Measurements from ENCODE around the gene ABCF2.

ABCF2 gene

DNA sequence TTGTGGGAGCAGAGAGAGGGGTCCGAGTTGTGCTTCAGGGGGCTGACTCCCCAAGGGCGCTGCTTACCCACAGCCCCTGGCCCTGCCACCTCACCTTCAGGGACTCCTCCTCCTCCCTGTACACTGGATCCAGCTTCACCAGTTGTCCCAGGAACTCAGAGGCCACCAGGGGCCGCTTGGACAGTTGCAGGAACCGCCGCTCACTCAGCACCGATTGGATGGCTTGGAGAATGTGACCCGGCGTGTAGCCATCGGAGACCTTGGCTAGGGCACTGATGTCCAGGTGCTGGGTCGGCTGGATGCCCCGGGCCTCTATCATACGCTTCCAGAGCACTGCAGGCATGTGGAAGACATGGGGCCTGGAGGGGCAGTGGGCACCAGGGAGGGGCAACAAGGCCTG is 35.5 kb downstream of the ABCF2 start:
- DNase-seq = no peak

DNA sequence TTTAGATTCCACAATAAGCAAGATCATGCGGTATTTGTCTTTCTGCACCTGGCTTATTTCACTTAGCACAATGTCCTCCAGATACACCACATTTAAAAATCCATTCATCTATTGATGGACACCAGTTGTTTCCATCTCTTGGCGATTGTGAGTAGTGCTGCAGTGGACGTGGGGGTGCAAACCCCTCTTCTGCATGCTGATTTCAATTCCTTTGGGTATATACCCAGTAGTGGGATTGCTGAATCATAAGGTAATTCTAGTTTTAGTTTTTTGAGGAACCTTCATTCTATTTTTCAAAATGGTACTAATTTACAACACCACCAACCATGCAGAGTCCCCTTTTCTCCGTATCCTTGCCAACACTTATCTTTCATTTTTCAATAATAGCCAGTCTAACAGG is 38.0 kb downstream of the ABCF2 start:
- DNase-seq = no peak

DNA sequence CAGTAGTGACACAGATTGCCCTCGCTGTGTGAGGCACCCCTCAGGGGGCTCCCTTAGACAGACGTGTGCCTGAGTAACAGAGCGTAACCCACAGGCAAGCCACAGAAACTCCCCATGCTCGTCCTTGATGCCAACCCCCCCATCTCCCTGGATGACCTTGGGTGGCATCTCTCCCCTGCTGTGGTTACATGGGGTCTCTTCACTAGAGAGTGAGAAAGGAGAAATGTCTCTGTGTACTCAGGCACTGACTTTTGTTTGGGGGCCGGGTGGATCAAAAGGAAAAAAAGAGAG is 38.8 kb downstream of the ABCF2 start:
- DNase-seq = no peak

DNA sequence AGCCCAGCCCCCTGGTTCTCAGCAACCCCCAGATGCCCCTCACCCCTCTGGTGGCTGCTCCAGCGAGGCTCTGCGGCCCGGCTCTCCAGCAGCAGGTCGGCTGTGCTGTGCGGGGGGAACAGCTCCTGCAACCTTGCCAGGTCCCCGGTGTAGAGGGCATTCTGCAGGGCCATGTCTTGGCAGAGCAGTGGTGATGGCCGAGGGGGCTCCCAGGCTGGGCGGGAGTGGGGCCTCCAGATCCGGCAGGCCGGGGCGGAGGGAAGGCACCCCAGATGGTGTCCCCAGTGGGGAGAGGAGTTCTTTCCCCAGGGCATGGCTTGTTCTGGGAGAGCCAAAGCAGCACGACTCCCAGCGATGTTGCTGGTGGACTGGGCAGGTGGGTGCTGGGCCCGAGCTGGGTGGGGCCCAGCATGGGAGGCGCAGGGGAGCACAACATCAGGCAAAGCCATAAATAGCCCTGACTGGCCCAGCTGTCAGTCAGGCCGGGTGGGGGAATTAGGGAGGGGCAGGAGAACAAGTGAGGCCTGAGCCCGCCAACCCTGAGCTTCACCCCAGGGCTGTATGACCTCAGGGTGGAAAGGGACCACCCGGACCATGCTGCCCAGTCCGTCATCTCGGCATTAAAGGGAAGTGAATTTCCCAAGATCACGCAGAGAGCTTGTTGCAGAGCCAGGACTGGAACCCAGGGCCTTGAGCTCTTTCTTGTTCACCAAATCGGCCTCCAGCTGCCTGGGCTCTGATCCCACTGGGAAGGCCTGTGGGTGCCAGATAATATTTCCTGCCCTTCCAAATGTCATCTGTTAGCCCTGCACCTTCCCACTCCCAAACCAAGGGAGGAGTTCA is 39.4 kb downstream of the ABCF2 start:
- DNase-seq = no peak

DNA sequence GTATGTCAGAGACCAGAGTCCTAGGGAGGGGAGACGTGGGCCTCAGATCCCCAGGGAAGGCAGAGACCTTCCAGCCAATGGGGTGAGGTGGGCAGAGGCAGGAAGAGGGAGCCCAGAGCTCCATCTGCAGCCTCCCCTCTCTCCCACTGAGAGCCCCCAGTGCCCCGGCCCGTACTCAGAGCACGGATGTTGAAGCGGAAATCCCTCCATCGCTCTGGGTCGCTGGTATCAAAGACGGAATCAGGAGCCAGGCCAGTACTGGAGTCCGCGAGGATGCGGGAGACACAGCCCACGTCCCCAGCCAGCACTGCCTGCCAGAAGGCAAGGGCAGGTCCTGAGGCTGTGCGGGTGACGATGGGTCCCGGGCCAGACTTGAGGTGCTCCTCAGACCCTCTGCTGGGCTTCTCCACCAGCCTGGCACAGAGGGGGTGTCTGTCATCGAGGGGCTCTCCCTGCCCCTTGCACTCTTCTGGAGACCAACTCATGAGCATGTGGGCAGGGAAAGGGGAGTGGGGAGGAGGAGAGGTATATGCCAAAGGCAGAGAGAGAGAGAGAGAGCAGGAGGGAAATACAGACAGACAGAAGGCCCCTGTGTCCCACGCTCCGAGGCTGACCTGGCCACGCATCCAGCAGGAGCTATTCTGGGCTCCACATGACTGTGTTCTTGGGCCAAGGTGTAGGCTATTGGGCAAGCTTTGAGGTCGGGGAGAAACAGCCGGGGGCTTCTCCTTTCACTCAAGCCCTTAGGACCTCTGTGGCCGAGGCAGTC is 40.2 kb downstream of the ABCF2 start, which contains the start of gene ASB10:
Gene ASB10 (minus strand): TSS at position 611 of the 769 bp plus-strand sequence. CDS start 120 bp downstream, at position 491.
- no peak for DNase-seq

DNA sequence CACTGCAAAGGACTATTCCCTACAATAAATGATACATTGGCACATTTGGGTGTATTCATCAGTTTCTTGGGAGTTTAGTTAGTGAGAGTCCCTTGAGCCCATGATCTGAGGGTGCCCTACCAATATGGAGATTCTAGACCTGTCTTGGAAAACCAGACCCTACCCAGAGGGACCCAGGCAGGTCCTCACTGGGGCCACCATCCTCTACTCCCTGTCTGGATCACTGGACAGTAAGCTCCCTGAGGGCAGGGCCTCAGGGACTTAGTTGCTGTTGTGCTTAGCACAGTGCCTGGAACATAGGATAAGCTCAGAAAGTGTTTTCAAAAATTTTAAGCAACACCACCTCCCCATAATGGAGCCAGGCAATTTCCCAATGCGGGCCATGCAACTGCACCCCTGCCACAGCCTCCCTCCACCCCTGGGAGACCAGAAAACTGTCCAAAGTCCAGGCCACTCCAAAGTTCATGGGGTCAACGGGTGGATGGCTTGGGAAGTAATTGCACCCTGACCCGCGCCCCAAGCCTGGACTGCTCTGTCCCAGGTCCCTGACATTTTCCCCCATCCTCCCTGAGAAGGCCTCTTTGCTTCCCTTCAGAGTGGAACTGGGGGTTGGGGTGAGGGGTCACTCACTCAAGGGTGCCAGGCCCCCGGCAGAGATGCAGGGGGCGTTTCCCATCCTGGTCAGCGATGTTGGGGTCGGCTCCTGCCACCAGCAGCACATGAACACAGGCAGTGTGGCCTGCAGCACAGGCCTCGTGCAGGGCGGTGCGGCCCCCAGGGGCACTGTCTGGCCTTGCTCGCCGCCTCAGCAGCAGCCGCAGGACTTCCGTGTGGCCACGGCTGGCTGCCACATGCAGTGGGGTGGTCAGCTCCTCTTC is 41.0 kb downstream of the ABCF2 start:
- DNase-seq = no peak

DNA sequence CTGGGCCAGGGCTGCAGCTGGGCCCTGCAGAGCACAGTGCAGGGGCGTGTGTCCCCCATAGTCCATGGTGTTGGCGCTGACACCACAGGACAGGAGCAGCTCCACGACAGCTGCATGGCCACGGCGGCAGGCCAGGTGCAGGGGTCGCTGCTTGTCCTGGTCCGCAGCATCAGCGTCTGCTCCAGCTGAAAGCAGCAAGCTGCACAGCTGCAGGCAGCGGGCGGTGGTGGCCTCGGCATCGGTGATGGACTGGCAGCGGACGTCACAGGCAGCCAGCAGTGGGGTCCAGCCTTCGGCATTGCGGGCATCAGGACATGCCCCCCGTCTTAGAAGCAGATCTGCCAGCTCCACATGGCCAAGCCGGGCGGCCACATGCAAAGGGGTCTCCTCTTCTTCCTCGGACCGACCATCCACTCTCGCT is 46.0 kb downstream of the ABCF2 start:
- no peak for DNase-seq

DNA sequence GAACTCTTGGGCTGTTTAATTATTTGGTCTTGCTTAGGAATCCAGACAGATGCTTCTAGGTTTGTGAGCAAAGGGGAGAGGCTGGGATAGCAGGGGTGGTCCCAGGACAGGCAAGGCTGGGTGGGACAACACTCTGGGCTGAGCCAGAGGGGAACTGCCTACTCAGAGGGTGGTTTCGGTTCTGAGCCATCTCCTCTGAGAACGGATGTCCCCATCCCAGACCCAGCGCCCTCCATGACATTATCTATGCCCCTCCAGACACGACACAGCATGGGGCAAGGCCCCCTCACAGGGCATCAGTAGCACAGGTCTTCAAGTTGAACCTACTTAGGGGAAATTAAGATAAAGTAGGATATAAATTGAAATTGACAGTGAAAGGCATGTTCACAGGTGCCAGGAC is 47.1 kb downstream of the ABCF2 start:
- no peak for DNase-seq

DNA sequence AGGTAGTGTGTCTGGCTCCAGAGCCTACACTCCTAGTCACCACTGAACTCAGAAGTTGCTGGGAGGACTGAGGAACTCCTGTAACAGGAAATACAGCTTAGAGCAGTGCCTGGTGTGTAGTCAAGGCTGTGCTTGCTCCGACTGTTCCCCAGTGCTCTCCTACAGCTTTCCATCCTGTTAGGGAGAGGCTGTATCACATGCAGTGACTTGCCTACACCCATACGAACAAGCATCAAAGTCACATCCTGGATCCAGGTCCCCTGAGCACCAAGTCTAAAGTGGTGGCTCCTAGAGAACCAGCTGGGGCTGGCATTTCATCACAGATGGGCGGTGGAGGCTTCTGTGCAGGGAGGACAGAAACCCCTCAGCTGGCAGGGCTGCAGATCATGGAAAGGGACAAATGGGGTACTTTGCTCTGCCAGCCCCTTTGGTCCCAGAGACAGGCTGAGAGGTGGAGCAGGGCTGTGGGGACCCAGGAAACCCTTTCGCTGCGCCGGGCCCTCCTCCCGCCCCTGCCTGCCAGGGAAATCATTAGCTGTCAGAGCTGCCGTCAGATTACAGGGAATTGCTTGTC is 47.6 kb downstream of the ABCF2 start:
- DNase-seq = no peak

DNA sequence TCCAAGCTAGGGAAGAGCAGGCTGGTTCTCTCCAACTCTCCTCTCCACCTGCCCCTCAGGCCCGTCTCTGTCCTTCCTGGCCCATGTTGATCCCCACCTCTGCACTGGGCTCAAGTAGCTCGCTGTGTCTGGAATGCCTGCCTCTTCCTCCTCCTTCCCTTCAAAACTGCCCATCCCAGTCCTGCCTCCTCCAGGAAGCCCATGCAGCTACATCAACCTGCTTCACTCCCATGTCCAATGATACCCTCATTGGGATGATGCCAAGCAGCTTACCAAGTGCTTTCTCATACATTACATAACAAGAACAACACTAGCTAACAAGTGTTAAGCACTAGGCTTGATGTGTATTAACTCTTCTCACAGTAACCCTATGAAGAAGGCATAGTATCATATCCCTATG is 48.2 kb downstream of the ABCF2 start:
- DNase-seq = no peak

DNA sequence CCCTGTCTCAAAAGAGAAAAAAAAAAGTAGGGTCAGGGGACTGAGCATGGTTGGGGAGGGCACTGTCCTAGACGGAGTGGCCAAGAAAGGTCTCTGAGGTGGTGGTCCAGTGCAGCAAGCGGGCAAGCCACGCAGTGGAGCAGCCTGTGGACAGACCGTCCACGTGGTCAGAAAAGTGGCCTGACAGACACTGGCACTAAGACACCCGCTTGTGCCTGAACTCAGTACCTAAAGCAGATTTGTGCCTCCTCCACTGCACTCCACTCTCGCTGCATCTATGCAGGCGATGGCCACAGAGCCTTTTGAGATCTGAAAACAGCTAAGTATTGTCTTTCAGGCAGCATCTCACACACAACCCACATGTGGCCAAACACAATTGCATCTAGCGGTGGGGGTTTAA is 48.8 kb downstream of the ABCF2 start:
- no peak for DNase-seq

DNA sequence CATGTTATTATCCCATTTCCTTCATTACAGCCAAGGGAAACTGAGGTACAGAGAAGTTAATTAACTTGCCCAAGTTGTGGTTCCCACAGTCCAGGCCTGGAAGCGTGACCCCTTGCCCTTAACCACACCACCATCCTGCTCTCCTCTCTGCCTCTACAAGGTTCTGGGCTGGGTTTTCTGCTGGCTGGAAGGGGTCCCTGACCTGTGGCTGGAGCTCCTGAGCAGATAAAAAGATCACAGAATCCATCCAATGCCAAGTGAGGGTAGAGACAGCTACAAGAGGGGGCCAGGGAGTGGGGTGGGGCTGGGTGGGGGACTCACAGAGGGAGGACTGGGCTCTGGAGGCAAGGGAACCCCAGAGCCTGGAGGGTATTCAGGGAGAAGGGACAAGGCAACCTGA is 49.7 kb downstream of the ABCF2 start:
- DNase-seq = no peak

DNA sequence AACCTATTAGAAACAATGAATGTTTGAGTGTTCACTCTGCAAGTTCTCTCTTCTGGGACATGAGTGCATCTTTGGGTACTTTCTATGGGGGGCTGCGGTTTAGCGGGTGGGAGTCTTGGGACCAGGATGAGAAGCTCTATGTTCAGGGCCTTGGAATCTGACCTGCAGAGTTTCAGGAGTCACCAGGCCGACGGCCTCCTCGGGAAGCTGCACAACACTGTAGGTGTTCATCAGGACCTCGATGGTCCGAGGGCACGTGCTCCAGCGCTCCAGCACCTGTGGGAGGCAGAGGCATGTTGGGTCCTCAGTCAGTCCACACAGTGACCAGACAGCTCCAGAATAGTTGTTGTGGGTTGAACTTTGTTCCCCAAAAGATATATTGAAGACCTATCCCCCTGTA is 50.6 kb downstream of the ABCF2 start:
- no peak for DNase-seq

DNA sequence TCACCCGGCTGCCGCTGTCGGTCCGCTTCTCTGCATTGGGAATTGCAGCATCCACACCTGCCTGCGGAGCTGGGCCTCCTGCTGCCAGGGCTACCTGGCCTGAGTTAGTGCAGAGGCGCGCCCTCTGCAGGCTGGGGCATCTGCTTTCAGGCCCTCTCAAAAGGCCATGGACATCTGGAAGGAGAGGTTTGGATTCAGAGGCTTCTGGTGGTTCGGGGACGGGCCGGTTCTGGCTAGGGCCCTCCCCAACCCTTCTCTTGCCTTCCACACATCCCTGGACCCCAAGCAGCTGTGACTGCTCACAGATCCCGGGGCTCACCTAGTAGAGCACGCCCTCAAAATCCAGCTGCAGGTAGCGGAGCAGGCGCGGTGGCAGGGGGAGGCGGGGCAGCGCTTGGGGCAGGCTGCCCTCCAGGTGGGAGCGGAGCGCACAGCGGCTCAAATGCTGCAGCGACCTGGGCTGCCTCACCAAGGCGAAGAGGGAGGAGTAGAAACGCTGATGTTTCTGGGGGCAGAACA is 51.2 kb downstream of the ABCF2 start:
- no peak for DNase-seq

DNA sequence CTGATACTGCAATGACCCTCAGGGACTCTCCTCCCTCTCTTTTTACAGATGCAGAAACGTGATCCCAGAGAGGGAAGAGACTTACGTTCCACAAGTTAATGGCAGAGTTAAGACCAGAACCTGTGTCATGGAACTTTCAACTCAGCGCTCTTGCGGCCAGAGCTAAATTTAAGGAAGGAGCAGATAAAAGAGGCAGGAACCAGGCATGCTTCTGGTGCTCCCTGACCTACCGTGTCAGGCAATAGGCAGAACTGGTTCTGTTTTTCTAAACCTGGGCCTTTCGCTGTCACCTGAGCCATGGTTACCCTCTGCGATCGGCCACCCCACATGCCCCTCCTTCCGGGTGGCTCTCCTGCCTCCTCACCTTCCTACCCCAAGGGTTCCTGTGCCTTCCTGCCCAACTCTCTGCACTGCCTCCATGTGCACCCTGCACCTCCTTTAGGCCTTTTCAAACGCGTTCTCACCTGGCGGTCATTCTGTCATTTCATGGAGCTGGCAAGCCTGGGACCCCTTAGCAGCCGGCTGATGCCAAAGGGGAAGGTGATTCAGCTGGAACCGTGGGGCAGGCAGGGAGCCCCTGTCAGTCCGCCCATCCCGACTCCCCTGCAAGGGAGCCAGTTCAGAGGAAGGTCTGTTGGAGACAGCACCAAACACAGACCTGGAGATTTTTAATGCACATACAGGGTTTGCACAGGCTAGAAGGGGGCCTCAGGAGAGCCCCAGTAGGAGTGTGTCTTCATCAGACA is 51.8 kb downstream of the ABCF2 start:
- DNase-seq = no peak

DNA sequence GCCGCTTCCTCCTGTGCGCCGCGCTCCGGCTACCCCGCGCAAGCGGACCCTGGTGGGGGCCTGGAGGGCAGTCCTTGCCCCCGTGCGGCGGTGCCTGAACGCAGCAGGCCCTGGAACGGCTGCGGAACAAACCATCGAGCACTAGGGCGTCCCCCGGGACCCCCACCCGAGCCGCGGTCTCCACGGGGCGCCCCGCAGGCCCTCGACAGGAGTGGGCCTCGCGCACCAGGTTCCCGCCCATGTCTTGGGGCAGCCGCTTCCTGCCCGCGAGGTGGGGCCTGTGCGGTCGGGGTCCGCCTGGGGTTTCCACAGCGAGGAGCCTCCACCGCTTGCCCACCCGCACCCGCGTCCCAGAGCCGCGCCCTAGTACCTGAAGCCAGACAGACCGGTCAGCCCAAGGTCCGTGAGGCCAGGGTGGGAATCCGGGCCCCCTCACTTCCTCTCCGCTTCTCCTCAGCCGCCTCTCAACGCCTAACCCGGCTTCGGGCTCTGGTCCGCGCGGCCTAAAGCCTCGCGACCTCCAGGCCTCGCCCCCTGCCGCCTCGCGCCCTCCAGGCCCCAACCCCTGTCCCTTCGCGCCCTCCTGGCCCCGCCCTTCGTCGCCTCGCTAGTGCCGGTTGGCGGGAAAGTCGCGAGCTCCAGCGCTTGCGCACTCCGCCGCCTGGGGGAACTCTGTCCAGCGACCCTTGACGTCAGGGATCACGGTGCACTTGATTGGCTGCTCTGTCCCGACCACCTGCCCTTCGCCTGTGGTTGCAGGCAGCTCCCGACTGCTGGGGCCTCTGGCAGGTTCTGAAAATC is 52.6 kb downstream of the ABCF2 start:
- DNase-seq = peak; percentile 82

DNA sequence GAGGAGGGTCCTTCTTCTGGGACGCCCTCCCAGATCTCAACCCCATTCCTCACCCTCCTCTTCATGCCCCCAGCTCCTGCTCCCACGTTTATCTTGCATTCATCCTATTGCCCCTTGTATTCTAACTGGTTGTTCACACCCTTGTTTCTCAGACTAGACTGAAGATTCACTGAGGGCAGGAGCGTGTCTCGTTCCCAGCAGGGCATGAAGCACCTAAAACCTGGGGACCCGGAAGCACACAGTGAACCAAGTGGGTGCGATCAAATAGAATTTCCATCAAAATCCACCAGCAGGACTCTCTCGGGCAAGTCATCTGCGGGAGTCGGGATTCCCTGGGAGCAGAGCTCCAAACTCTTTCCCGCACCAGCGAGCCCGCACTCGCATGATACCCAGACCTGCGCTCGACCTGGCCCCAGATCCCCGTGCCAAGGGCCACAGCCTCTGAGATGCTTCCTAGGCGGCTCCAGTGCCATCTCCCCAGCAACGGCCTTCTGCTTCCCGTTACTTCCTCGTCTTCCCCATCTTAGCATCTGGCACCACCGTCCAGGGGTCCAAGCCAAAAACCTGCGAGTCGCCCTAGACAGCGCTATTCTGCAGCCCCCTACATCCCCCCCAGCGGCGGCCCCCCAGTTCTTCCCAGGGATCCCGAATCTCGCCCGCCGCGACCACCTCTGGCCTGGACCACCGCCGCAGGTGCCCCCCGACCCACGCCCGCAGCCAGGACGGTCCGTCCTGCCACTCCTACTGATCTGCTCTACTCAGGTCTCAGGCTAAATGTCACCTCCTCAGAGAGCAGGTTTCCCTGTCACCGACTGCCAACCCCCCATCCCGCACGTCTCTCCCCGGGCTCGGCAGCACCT is 53.4 kb downstream of the ABCF2 start:
- DNase-seq = no peak

DNA sequence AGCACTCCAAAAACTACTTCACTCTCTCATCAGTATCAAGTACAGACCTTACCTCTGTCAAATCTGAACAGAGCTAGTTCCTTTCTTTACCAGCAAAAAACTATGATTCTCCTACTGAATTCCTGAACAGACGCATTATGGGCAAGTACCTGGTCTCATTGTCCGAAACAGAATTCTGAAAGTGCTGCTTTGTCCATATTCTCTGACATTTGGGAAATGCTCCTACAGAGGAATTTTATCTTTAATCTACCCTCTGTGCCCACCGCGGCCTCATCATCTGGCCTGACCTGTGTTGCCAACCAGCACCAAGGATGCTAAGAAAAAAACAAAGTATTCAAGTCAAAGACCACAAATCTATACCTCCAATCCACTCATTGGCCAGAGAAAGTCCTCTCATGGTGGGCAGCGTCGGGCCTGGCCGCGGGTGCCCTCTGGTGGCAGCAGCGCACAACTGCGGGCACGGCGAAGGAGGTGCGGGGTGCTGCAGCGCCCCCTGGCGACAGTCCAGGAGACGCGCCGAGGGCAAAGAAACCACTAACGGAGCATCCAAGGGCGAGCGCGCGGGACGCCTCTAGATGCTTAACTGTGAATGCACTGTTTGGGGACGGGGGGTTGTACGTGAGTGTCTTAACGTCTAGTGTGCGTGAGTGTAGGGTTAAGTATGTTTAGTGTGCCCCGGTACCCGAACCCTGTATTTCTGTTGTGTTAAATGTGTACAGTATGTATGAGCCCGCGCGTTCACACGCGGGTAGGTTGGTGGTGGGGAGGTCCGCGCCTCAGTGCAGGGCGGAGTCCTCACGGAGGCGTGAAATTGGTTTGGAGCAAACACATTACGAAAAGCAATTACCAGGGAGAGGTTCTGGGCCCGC is 54.5 kb downstream of the ABCF2 start:
- DNase-seq = peak; percentile 37

DNA sequence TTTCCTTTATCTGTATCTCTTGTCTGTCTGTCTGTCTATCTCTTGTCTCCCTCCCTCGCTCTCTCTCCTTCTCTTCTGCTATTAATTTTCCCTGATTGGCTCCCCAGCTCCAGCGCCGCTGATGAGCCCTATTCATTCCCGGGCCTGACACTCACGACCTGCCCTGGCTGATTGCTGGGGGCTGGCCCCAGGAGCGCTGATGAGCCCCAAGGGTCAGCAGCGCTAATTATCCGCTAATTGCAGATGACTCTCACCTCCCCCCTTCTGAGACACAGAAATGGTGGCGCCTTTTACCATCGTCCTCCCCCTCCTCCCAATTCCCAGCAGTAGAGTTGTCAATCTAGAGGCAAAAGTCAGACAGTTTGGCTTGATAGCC is 58.2 kb downstream of the ABCF2 start:
- DNase-seq = no peak

Data from NCI-H526 treated with DMSO at 0.1 percent for 48 hours (cell line).